Cardiac muscle cell (in vitro differentiated cells and primary cell): ENCODE measurements around the gene SORBS2. TPM values are rescaled to one million over a fixed set of nuclear protein-coding genes. Genes with fewer than 3 reads are reported as not detected.

ENCODE experiments used
- DNase-seq, 2 donors: peaks; one replicate each; pipeline versions ENCODE4 v3.0.0 to v3.0.0-alpha.2; 2010 to 2017; ENCODE audit warnings: low read depth in 1 of 2, low spot score in 1 of 2
- H3K27ac ChIP-seq: fragments of 200-600 bp; sonication (generic); 2 replicates; pipeline ENCODE4 v1.5.1; 2016
- H3K27me3 ChIP-seq: fragments of 200-600 bp; sonication (generic); 2 replicates; pipeline ENCODE4 v1.6.0; 2016; ENCODE audit warnings: control low read depth
- H3K36me3 ChIP-seq: fragments of 200-600 bp; sonication (generic); 2 replicates; pipeline ENCODE4 v1.5.1; 2016; ENCODE audit warnings: control low read depth
- H3K4me1 ChIP-seq: fragments of 200-600 bp; sonication (generic); 2 replicates; pipeline ENCODE4 v1.8.1; 2017; ENCODE audit warnings: low read depth, mild to moderate bottlenecking, mixed run types
- H3K4me3 ChIP-seq: fragments of 200-600 bp; sonication (generic); 2 replicates; pipeline ENCODE4 v1.5.1; 2016; ENCODE audit warnings: mild to moderate bottlenecking
- H3K9me3 ChIP-seq: fragments of 200-600 bp; sonication (generic); 2 replicates; pipeline ENCODE4 v1.5.1; 2017; ENCODE audit warnings: low read depth, mild to moderate bottlenecking, control low read depth
- CTCF ChIP-seq: IDR thresholded peaks from 2 replicates; pipeline ENCODE4 v1.5.1; 2012; ENCODE audit warnings: low read depth, mild to moderate bottlenecking, low read length
- polyA plus RNA-seq: library from polyadenylated mRNA; unstranded; fragments of >200 nt; fragmentation: Nextera tagmentation; extraction: Ambion mirVana; gene quantifications from 2 replicates; pipeline ENCODE4 v1.2.1, GENCODE V29; 2016
- total RNA-seq: library from RNA; depleted of rRNA; stranded (reverse); fragments of >200 nt; gene quantifications from 2 replicates; pipeline ENCODE4 v1.2.3, GENCODE V29; 2016

Gene SORBS2
- total and polyA plus RNA-seq, 2 experiments from 2014 or later = 453 to 470 TPM

GRCh38 chr4:185677637-185678314, 134.2 kb downstream of the SORBS2 start:
- no peak overlapping the region for H3K27ac ChIP-seq
- H3K27me3 ChIP-seq = no peaks in the 10 kb centered on the region
- peaks cover 36% of the 10 kb centered on the region for H3K36me3 ChIP-seq
- no peak for TF ChIP-seq CTCF
- H3K4me1 ChIP-seq = peaks cover 31% of the 10 kb centered on the region
- H3K4me3 ChIP-seq = no peak overlapping the region
- no peaks in the 10 kb centered on the region for H3K9me3 ChIP-seq
- DNase-seq = no peak

- peaks cover 44% of the 10 kb centered on the region for H3K36me3 ChIP-seq
- H3K27me3 ChIP-seq = no peaks in the 10 kb centered on the region
- DNase-seq = no peak
- H3K4me1 ChIP-seq = peaks cover 24% of the 10 kb centered on the region
- no peak overlapping the region for H3K4me3 ChIP-seq
- no peak for TF ChIP-seq CTCF
- H3K9me3 ChIP-seq = no peaks in the 10 kb centered on the region
- peak overlapping the region; percentile 74 for H3K27ac ChIP-seq
Measured at GRCh38 chr4:185672618-185673017, 139.4 kb downstream of the SORBS2 start.

GRCh38 chr4:185672151-185672550, 139.8 kb downstream of the SORBS2 start:
- TF ChIP-seq CTCF = no peak
- Histone ChIP-seq H3K4me1 (peaks cover 24% of the 10 kb centered on the region), H3K9me3 (no peaks in the 10 kb centered on the region), H3K27me3 (no peaks in the 10 kb centered on the region), H3K36me3 (peaks cover 41% of the 10 kb centered on the region), H3K4me3 (no peak overlapping the region), H3K27ac (peak overlapping the region; percentile 74)
- peak in 1 of 2 donors; percentile 51 for DNase-seq

GRCh38 chr4:185671496-185671895, 140.5 kb downstream of the SORBS2 start:
- Histone ChIP-seq H3K4me3 (no peak overlapping the region), H3K27me3 (no peaks in the 10 kb centered on the region), H3K9me3 (no peaks in the 10 kb centered on the region), H3K36me3 (peaks cover 36% of the 10 kb centered on the region), H3K27ac (peak overlapping the region; percentile 74), H3K4me1 (peaks cover 24% of the 10 kb centered on the region)
- DNase-seq = no peak
- no peak for TF ChIP-seq CTCF

- no peak for DNase-seq
- Histone ChIP-seq H3K27ac (peak overlapping the region; percentile 74), H3K36me3 (peaks cover 36% of the 10 kb centered on the region), H3K4me3 (no peak overlapping the region), H3K9me3 (no peaks in the 10 kb centered on the region), H3K4me1 (peaks cover 24% of the 10 kb centered on the region), H3K27me3 (no peaks in the 10 kb centered on the region)
- TF ChIP-seq CTCF = no peak
Measured at GRCh38 chr4:185671066-185671465, 140.9 kb downstream of the SORBS2 start.
